ENCODE results near the gene POLR3GL.

Gene POLR3GL

DNA sequence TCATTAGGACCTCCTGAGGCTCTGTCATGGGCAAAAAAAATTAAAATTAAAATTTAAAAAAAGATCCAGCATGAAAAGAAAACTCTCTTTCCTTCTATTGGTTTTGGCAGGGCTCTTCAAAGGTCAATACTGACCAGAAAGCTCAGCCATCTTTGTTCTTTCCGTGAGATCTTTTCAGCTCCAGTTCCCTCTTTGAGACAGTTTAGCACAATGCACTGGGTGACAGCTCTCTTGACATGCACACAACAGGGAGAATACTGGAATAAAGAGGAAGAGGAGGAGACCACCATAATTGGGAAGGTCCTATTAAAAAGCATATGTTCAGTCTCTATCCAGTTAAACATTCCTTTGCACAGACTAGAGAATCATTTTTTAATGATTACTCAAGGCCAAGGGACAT, 13.0 kb upstream of the POLR3GL start:
- Histone ChIP-seq H3K4me3 (ENCODE audit: low read depth, low read length) (no peak overlapping the region), H3K14ac (ENCODE audit: low read length) (no peak overlapping the region), H3K27ac (ENCODE audit: low read depth, low read length) (no peak overlapping the region), H3K27me3 (ENCODE audit: insufficient read depth, low read length) (peaks cover 5% of the 10 kb centered on the region), H3K79me2 (ENCODE audit: control insufficient read depth, insufficient read depth, low read length, poor library complexity) (no peaks in the 10 kb centered on the region), H4K8ac (ENCODE audit: low read depth, low read length) (no peak overlapping the region), H2BK5ac (ENCODE audit: low read depth, low read length, poor library complexity) (no peak overlapping the region), H4K91ac (ENCODE audit: low read depth, low read length) (no peak overlapping the region), H3K4ac (ENCODE audit: low read depth, low read length) (no peak overlapping the region), H3K23ac (ENCODE audit: low read length) (no peak overlapping the region), H4K12ac (ENCODE audit: low read depth, low read length) (no peak overlapping the region), H3K4me2 (ENCODE audit: low read length) (no peak overlapping the region), H2AFZ (ENCODE audit: insufficient read depth, low read length, poor library complexity) (no peak overlapping the region), H3K36me3 (ENCODE audit: control insufficient read depth in 1 of 2, insufficient read depth in 2 of 2, low read length in 2 of 2) (no peaks in the 10 kb centered on the region), H2AK5ac (ENCODE audit: low read length) (no peak overlapping the region), H2BK120ac (ENCODE audit: insufficient read depth, low read length, poor library complexity) (no peak overlapping the region), H3K4me1 (ENCODE audit: control insufficient read depth in 1 of 2, insufficient read depth in 2 of 2, low read length in 2 of 2) (no peaks in the 10 kb centered on the region), H3K18ac (ENCODE audit: low read length) (no peak overlapping the region), H3K79me1 (ENCODE audit: low read length) (no peaks in the 10 kb centered on the region), H2BK12ac (ENCODE audit: low read length) (no peak overlapping the region), H3K9ac (ENCODE audit: low read length) (no peak overlapping the region), H3K9me3 (ENCODE audit: insufficient read depth, low read depth, low read length) (no peaks in the 10 kb centered on the region)
- no CpG with 5 or more reads among the region's 1 CpG for WGBS (ENCODE audit: extremely low coverage, insufficient coverage, insufficient read length)
- DNase-seq, result no peak

DNA sequence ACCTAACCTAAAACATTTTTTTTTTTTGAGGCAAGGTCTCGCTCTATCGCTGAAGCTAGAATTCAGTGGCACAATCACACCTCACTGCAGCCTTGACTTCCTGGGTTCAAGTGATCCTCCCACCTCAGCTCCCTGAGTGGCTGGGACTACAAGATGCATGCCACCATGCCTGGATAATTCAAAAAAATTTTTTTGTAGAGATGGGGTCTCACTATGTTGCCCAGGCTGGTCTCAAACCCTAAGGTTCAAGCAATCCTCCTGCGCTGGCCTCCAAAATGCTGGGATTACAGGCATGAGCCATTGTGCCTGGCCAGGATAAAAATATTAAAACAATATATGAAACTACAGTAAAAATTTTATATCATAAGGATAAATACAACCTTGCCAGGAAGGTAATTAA, 11.6 kb upstream of the POLR3GL start:
- no peak overlapping the region for H3K4ac ChIP-seq (ENCODE audit: low read depth, low read length)
- no peak overlapping the region for H3K4me2 ChIP-seq (ENCODE audit: low read length)
- WGBS (ENCODE audit: extremely low coverage, insufficient coverage, insufficient read length), result no CpG with 5 or more reads among the region's 3 CpGs
- no peak overlapping the region for H3K9ac ChIP-seq (ENCODE audit: low read length)
- H3K14ac ChIP-seq (ENCODE audit: low read length), result no peak overlapping the region
- H2AK5ac ChIP-seq (ENCODE audit: low read length), result no peak overlapping the region
- no peak overlapping the region for H3K23ac ChIP-seq (ENCODE audit: low read length)
- no peaks in the 10 kb centered on the region for H3K9me3 ChIP-seq (ENCODE audit: insufficient read depth, low read depth, low read length)
- no peak overlapping the region for H2BK120ac ChIP-seq (ENCODE audit: insufficient read depth, low read length, poor library complexity)
- H4K12ac ChIP-seq (ENCODE audit: low read depth, low read length), result no peak overlapping the region
- H3K18ac ChIP-seq (ENCODE audit: low read length), result no peak overlapping the region
- peaks cover 0 to 2% of the 10 kb centered on the region in 2 experiments for H3K4me1 ChIP-seq (ENCODE audit: control insufficient read depth in 1 of 2, insufficient read depth in 2 of 2, low read length in 2 of 2)
- no peak overlapping the region for H4K91ac ChIP-seq (ENCODE audit: low read depth, low read length)
- H3K4me3 ChIP-seq (ENCODE audit: low read depth, low read length), result no peak overlapping the region
- H3K27ac ChIP-seq (ENCODE audit: low read depth, low read length), result no peak overlapping the region
- no peak overlapping the region for H2AFZ ChIP-seq (ENCODE audit: insufficient read depth, low read length, poor library complexity)
- no peaks in the 10 kb centered on the region for H3K36me3 ChIP-seq (ENCODE audit: control insufficient read depth in 1 of 2, insufficient read depth in 2 of 2, low read length in 2 of 2)
- H3K79me1 ChIP-seq (ENCODE audit: low read length), result no peaks in the 10 kb centered on the region
- no peaks in the 10 kb centered on the region for H3K79me2 ChIP-seq (ENCODE audit: control insufficient read depth, insufficient read depth, low read length, poor library complexity)
- H2BK5ac ChIP-seq (ENCODE audit: low read depth, low read length, poor library complexity), result no peak overlapping the region
- no peak overlapping the region for H2BK12ac ChIP-seq (ENCODE audit: low read length)
- DNase-seq, result no peak
- peaks cover 9% of the 10 kb centered on the region for H3K27me3 ChIP-seq (ENCODE audit: insufficient read depth, low read length)
- H4K8ac ChIP-seq (ENCODE audit: low read depth, low read length), result no peak overlapping the region

DNA sequence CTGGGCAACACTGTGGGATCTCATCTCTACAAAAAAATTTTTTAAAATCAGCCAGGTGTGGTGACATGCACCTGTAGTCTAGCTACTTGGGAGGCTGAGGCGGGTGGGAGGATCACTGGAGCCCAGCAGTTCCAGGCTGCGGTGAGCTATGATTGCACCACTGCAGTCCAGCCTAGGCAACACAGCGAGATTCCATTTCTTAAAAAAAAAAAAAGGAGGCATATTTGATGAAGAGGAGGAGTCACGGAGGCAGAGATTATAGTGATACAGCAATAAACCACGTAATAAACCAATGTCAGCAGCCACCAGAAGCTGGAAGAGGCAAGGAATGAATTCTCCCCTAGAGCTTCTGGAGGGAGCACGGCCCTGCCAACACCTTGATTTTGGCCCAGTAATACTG, 10.6 kb upstream of the POLR3GL start:
- Histone ChIP-seq H3K23ac (ENCODE audit: low read length) (no peak overlapping the region), H2BK5ac (ENCODE audit: low read depth, low read length, poor library complexity) (no peak overlapping the region), H3K9ac (ENCODE audit: low read length) (no peak overlapping the region), H3K79me2 (ENCODE audit: control insufficient read depth, insufficient read depth, low read length, poor library complexity) (no peaks in the 10 kb centered on the region), H3K4ac (ENCODE audit: low read depth, low read length) (no peak overlapping the region), H3K4me2 (ENCODE audit: low read length) (no peak overlapping the region), H3K4me1 (ENCODE audit: control insufficient read depth in 1 of 2, insufficient read depth in 2 of 2, low read length in 2 of 2) (peaks cover 2% of the 10 kb centered on the region in 2 experiments), H3K79me1 (ENCODE audit: low read length) (no peaks in the 10 kb centered on the region), H4K91ac (ENCODE audit: low read depth, low read length) (no peak overlapping the region), H3K27me3 (ENCODE audit: insufficient read depth, low read length) (peaks cover 9% of the 10 kb centered on the region), H2BK120ac (ENCODE audit: insufficient read depth, low read length, poor library complexity) (no peak overlapping the region), H2AFZ (ENCODE audit: insufficient read depth, low read length, poor library complexity) (no peak overlapping the region), H4K8ac (ENCODE audit: low read depth, low read length) (no peak overlapping the region), H3K9me3 (ENCODE audit: insufficient read depth, low read depth, low read length) (no peaks in the 10 kb centered on the region), H2BK12ac (ENCODE audit: low read length) (no peak overlapping the region), H4K12ac (ENCODE audit: low read depth, low read length) (no peak overlapping the region), H3K36me3 (ENCODE audit: control insufficient read depth in 1 of 2, insufficient read depth in 2 of 2, low read length in 2 of 2) (no peaks in the 10 kb centered on the region), H3K14ac (ENCODE audit: low read length) (no peak overlapping the region), H2AK5ac (ENCODE audit: low read length) (no peak overlapping the region), H3K18ac (ENCODE audit: low read length) (no peak overlapping the region), H3K27ac (ENCODE audit: low read depth, low read length) (no peak overlapping the region), H3K4me3 (ENCODE audit: low read depth, low read length) (no peak overlapping the region)
- no peak for DNase-seq
- WGBS (ENCODE audit: extremely low coverage, insufficient coverage, insufficient read length), result no CpG with 5 or more reads among the region's 6 CpGs

- Histone ChIP-seq H3K79me2 (ENCODE audit: control insufficient read depth, insufficient read depth, low read length, poor library complexity) (no peaks in the 10 kb centered on the region), H3K4me3 (ENCODE audit: low read depth, low read length) (no peak overlapping the region), H3K9ac (ENCODE audit: low read length) (no peak overlapping the region), H4K12ac (ENCODE audit: low read depth, low read length) (no peak overlapping the region), H2AK5ac (ENCODE audit: low read length) (no peak overlapping the region), H3K18ac (ENCODE audit: low read length) (no peak overlapping the region), H3K27me3 (ENCODE audit: insufficient read depth, low read length) (peaks cover 21% of the 10 kb centered on the region), H3K9me3 (ENCODE audit: insufficient read depth, low read depth, low read length) (peaks cover 2% of the 10 kb centered on the region), H3K4me1 (ENCODE audit: control insufficient read depth in 1 of 2, insufficient read depth in 2 of 2, low read length in 2 of 2) (peaks cover 2 to 5% of the 10 kb centered on the region in 2 experiments), H3K14ac (ENCODE audit: low read length) (no peak overlapping the region), H4K8ac (ENCODE audit: low read depth, low read length) (no peak overlapping the region), H3K79me1 (ENCODE audit: low read length) (no peaks in the 10 kb centered on the region), H3K4ac (ENCODE audit: low read depth, low read length) (no peak overlapping the region), H3K4me2 (ENCODE audit: low read length) (no peak overlapping the region), H2BK5ac (ENCODE audit: low read depth, low read length, poor library complexity) (no peak overlapping the region), H2AFZ (ENCODE audit: insufficient read depth, low read length, poor library complexity) (no peak overlapping the region), H3K36me3 (ENCODE audit: control insufficient read depth in 1 of 2, insufficient read depth in 2 of 2, low read length in 2 of 2) (no peaks in the 10 kb centered on the region), H2BK12ac (ENCODE audit: low read length) (no peak overlapping the region), H3K23ac (ENCODE audit: low read length) (no peak overlapping the region), H3K27ac (ENCODE audit: low read depth, low read length) (no peak overlapping the region), H2BK120ac (ENCODE audit: insufficient read depth, low read length, poor library complexity) (no peak overlapping the region), H4K91ac (ENCODE audit: low read depth, low read length) (no peak overlapping the region)
- DNase-seq, result no peak
- no CpG with 5 or more reads among the region's 2 CpGs for WGBS (ENCODE audit: extremely low coverage, insufficient coverage, insufficient read length)
Measured at GRCh38 chr1:145955436-145955835, 9.1 kb upstream of the POLR3GL start.
